ENCODE measurements around the gene TCP10L. TPM values are rescaled to one million over a fixed set of nuclear protein-coding genes. Genes with fewer than 3 reads are reported as not detected.

The TCP10L gene
- total RNA-seq, 1 experiment from 2014 or later, result not detected

Small RNAs within 50 kb of the gene (small RNA-seq; reads per million reads assigned to genes)
- gene RF00438 (not detected), gene RNA5SP490 (3.2 reads per million, percentile 76 among the genes with 10 or more reads in this experiment)

Other genes starting within 250 kb of the TCP10L start
- 12.5 and 13.9 TPM in 2 replicates for gene URB1, start 192.5 kb downstream of the TCP10L start, total RNA-seq (2014; rRNA removed; shearing (Covaris generic))
- 8.1 and 16.0 TPM in 2 replicates for gene EVA1C, start 172.8 kb downstream of the TCP10L start, total RNA-seq (2014; rRNA removed; shearing (Covaris generic))
- gene CFAP298, start 26.9 kb upstream of the TCP10L start, total RNA-seq (2014; rRNA removed; shearing (Covaris generic)), result 79.2 and 82.4 TPM in 2 replicates
- 0.46 and 3.0 TPM in 2 replicates for gene SYNJ1, start 142.5 kb upstream of the TCP10L start, total RNA-seq (2014; rRNA removed; shearing (Covaris generic))
- gene PAXBP1, start 186.2 kb upstream of the TCP10L start, total RNA-seq (2014; rRNA removed; shearing (Covaris generic)), result 16.5 and 16.7 TPM in 2 replicates